ENCODE measurements around the gene RCN2. TPM values are rescaled to one million over a fixed set of nuclear protein-coding genes. Genes with fewer than 3 reads are reported as not detected.
"Not testable (repeated sequence)": the region's sequence is repeated elsewhere in the genome, so short reads cannot be mapped to it uniquely, and the experiment has no call there.

Gene RCN2
- total RNA-seq, 1 donor from 2014 or later: 22.2 TPM

DNA sequence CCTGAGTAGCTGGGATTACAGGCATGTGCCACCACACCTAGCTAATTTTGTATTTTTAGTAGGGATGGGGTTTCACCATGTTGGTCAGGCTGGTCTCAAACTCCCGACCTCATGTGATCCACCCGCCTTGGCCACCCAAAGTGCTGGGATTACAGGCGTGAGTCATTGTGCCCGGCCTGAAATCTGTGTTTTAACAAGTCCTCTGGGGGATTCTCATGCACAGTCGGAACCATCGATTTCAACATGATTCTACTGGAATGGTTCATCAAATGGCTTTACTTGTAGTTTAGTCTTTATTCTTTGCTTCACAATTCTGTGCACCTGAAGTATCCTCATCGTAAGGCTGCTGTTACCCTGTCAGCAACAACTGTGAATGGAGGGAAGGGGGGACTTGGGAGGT, 34.5 kb downstream of the RCN2 start:
- ATAC-seq; intact Hi-C loops (cut with DNase I); DNase-seq (ENCODE audit: missing footprints): not testable (repeated sequence)

DNA sequence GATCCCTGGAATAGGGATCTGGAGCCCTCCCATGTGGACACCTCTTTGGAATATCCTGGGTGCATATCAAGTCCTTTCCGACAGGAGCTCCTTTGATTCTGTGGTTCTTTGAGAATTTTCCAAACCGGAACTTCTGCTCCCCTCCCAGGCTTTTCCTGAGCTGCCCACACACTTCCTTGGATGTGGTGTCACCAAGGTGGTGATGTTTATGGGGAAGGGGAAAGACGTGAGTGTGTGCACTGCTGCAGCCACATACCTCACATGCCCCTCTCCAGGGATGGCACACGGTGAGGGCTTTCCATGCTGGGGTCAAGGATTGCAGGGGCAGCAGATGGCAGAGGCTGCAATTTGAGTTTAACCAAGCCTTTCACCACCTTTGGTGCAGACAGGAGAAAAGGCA, 35.5 kb downstream of the RCN2 start:
- intact Hi-C loops (cut with DNase I): no loop called here
- ATAC-seq (no peak), DNase-seq (ENCODE audit: missing footprints) (no peak)

DNA sequence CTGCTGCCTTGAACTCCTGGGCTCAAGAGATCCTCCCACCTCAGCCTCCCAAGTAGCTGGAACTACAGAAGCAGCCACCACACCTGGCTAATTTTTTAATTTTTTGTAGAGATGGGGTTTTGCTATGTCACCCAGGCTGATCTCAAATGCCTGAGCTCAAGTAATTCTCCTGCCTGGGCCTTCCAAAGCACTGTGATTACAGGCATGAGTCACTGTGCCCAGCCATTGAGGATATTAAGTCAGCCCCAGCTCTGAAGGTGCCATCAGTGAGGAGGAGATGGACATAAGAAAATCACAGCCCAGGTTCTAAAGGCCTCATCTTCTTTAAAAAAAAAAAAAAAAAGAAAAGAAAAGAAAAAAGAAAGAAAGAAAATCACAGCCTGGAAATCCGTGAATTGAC, 36.8 kb downstream of the RCN2 start:
- no peak for ATAC-seq
- no peak for DNase-seq (ENCODE audit: missing footprints)
- intact Hi-C loops (cut with DNase I): no loop called here

DNA sequence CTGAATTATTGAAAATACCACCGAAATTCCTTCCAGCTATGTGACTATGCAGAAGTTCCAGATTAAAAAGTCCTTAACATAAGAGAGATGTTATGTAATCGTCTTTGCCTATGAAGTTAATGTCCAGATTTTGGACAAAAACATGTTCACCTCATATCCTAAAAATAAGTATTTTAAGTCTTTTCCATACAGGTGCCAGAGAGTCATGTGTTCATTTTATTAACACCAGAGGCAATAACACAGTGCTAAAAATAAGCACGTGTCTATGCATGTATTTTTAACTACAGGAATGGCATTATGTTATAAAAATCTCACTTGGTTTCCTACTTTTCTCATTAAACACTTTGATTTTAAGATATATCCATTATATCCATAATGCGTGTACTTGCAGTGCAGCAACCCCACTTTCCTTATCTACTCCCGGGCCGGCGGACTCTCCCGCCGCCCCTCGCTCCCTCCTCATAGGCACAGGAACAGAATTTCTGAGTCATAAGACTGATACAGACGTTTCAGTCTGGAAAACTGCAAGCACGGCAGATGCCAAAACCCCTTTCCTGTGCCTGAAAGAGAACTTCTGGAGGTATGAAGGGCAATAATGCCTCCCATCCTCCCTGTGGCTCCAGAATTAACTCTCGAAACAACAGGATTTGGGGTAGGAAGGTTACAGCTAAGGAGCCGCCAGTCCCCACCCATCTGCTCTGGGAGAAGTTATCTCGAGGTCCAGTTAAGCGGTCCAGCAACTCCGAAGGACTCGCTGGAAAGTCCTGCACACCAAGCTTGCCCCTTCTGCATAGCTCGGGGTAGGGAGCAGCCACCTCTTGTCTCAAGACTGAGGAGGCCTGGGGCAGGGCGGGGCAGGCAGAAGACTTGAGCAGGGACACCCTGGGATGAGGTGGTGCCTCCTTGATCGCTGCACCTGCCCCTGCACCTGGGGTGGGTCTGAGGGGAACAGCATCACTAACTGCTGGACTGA, 41.1 kb downstream of the RCN2 start:
- ATAC-seq: peak; percentile 55
- intact Hi-C loops (cut with DNase I): no loop called here
- DNase-seq (ENCODE audit: missing footprints): no peak

DNA sequence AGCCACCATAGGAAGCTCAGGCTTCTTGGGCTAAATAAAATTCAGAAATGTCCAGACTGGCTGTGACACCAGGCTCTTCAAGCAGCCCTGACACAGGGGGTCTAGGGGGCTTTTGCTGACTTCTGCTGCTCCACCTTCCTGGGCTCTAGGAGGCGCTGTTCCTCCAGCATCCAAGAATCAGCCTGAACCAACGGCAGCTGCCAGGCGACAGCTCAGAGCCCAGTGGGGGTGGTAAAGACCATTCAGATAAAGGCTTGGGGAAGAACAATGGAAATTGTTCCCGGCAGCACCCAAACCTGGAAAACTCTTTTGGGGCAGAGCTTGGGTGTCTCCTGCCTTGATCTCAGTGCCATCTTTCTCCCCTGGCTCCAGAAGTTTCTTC, 41.8 kb downstream of the RCN2 start:
- peak; percentile 43 for ATAC-seq

DNA sequence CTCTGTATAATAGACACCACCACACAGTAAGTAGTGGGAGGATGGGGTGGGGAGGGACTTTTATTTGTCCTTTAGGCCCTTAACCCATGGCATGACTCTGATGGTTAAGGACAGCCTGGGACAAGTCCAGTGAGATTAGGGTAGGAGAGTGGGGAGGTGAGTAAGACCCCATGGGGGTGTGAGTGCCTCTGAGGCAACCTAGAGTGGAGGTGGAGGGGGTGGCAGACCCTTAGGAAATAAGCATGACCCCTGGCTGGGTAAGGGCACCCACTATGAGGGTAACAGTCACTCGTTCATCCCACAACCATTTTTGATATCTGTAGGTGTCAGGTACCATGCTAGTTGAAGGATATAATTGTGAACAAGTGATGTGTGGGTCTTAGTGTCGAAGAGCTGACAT, 42.4 kb downstream of the RCN2 start:
- DNase-seq (ENCODE audit: missing footprints) (no peak), ATAC-seq (no peak)
- intact Hi-C loops (cut with DNase I): no loop called here

More for the DNA sequence above, 41.8 kb downstream of the RCN2 start:
- intact Hi-C loops (cut with DNase I): no loop called here
- no peak for DNase-seq (ENCODE audit: missing footprints)

DNA sequence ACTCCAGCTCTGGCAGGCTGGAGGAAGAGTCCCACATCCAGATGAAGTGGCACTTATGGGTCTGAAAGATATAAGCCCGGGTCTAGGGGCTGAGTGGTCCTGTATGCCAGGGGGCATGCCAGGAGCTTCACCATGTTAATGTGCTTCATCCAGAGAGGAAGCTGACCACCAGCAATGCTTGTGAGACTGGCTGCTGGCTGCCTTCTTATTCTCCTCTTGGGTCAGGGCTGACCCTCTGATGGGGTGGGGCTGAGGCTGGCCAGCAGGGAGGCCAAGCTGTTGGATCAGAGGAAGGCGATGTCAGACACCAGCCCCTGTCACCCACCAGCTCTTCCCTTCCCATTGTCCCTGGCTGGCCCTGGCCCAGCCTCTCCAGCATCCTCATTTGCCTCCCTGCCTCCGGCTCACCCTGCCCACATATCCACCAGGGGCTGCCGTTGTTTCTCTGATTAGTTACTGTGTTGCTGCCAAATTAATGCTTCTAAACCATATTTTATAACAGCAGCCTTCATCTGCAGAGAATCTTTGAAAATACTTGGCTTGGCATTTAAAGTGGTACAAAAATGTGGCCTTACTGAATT, 43.0 kb downstream of the RCN2 start:
- ATAC-seq (no peak), DNase-seq (ENCODE audit: missing footprints) (no peak)
- intact Hi-C loops (cut with DNase I): no loop called here

DNA sequence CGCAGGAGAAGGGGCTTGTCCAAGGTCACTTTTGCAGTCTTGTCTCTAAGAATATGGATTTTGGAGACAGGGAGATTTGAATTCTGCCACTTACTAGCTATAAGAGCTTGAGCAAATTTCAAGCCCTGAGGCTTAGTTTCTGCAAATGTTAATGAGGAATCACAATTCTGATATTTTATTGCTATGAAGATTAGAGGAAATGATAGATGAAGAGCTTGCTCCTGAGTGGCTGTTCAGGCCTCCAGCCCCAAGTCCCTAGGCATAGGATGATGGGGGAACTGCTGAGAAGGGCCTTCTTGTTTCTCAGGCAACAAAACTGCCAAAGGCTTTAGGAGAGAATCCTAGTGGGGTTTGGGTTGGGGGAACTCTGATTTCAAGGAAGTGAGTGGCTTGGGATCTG, 44.6 kb downstream of the RCN2 start:
- no peak for ATAC-seq
- intact Hi-C loops (cut with DNase I): no loop called here
- DNase-seq (ENCODE audit: missing footprints): no peak

DNA sequence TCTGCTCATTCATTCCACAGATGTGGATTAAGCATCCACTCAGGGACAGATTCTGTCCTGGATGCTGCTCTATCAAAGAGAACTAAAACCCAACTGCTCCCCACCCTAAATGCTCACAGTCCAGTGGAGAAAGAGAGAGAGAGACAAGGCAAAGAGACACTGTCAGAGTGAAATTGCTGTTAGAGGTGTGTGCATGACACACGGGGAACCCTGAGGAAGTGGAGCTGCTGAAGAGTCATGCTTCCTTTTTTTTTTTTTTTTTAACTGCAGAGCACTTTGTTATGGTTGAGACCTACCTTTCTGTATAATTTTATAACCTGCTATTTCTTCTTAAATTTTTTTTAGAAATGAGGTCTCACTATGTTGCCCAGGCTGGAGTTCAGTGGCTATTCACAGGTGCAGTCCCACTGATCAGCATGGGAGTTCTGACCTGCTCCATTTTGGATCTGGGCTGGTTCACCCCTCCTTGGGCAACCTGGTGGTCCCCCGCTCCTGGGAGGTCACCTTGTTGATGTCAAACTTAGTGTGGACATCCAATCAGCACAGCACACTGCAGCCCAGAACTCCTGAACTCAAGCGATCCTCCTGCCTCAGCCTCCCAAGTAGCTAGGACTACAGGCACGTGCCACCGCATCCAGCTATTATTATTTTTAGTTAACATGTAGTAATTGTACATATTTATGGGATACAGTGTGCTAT, 45.2 kb downstream of the RCN2 start:
- DNase-seq (ENCODE audit: missing footprints): no peak
- intact Hi-C loops (cut with DNase I): no loop called here

DNA sequence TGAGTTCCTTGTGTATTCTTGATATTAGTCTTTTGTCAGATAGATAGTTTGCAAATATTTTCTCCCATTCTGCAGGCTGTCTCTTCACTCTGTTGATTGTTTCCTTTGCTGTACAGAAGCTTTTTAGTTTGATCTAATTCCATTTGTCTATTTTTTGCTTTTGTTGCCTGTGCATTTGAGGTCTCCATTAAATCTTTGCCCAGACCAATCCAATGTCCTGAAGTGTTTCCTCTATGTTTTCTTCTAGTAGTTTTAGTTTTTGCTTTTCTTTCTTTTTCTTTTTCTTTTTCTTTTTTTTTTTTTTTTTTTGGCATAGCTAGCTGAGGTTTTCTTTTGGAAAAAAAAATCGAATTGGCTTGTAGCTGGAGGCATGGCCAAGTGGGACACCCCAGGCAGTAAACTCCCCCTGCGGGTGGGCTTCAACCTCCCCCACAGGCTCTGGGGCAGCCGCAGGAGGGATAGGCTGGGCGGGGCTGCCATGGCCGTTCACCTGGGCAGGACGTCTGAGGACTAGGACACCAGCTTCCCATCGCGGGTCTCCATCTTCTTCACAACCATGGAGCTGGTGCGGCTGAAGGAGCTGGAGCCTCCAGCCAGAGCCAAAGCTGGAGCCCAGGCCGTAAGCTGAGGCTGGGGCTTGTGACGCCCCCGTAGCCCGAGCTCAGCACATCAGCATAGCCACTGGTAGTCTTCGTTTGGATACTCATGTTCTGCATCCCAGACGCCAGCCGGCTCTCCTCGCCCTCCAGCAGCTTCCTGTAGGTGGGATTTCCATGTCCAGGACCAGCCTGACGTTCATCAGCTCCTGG, 47.2 kb downstream of the RCN2 start:
- intact Hi-C loops (cut with DNase I): no loop called here
- no peak for ATAC-seq
- DNase-seq (ENCODE audit: missing footprints): no peak

More for the DNA sequence above, 45.2 kb downstream of the RCN2 start:
- no peak for ATAC-seq

DNA sequence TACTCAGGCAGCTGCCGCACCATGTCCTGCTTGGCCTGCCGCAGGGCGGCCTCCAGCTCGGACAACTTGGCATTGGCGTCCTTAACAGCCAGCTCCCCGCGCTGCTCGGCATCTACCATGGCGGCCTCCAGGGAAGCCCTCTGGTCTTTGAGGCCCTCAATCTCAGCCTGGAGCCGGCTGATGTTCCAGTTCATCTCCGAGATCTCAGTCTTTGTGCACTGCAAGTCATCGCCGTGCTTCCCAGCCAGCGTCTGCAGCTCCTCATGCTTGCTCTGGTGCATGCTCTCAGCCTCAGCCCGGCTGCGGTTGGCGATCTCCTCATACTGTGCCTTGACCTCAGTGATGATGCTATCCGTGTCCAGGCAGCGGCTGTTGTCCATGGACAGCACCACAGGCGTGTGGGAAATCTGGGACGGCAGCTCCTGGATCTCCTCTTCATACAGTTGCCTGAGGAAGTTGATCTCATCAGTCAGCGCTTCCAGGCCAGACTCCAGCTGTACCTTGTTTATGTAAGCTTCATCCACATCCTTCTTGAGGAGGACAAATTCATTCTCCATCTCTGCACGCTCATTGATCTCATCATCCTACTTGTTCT, 47.9 kb downstream of the RCN2 start:
- DNase-seq (ENCODE audit: missing footprints): no peak
- intact Hi-C loops (cut with DNase I): no loop called here
- ATAC-seq: no peak

DNA sequence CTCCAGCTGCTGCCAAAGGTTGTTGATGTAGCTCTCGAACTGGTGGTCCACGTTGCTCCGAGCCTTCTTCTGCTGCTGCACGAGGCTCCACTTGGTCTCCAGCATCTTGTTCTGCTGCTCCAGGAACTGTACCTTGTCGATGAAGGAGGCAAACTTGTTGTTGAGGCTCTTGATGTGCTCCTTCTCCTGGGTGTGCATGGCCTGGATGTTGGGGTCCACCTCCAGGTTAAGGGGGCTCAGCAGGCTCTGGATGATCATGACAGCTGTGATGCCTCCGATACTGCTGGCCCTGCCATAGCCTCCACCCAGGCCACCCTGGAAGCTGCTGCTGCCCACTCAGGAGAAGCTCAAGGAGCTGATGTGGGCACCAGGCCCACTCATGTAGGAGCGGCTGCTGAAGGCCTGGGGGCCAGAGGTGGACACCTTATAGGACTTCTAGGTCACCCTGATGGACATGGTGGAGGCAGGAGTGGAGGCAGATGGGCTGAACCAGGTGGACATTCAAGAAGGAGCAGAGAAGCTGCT, 48.5 kb downstream of the RCN2 start:
- DNase-seq (ENCODE audit: missing footprints): no peak
- intact Hi-C loops (cut with DNase I): no loop called here
- no peak for ATAC-seq

DNA sequence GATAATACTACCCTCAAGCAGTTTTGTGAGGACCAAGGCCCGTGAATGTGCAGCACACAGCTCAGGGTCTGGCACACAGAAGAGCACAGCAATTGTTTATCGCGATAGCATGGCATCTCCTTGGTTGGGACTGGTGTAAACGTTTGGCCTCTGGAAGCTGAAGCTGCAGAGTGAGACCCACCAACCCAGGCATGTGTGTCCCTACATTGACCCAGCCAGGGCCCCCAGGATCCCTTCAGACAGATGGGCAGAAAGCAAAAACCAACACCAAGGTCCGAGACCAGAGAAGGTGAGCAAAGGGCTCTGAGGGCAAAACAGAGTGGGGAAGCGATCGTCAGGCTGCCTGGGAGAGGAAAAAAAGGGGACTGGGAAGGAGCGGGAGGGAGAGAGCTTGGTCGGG, 50.8 kb downstream of the RCN2 start:
- DNase-seq (ENCODE audit: missing footprints): no peak
- ATAC-seq: no peak
- intact Hi-C loops (cut with DNase I): no loop called here

DNA sequence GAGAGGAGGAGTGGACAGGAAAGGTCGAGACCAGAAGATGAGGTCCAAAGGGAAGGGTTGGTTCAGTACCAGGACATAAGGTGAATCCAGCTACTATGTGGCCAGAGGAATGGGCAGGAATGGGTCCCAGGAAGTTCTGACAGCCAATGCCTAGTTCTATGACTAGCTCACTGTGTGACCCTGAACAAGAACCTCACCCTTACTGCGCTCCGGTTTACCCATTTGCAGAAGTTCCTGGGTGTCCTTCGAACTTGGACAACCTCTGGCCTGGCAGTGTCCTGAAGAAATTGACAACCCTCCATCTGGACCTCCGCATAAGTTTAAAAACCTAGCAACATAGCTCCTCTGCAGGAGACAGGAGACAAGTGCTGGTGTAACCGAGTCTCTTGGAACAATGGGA, 51.2 kb downstream of the RCN2 start:
- DNase-seq (ENCODE audit: missing footprints) (no peak), ATAC-seq (no peak)
- intact Hi-C loops (cut with DNase I): no loop called here

DNA sequence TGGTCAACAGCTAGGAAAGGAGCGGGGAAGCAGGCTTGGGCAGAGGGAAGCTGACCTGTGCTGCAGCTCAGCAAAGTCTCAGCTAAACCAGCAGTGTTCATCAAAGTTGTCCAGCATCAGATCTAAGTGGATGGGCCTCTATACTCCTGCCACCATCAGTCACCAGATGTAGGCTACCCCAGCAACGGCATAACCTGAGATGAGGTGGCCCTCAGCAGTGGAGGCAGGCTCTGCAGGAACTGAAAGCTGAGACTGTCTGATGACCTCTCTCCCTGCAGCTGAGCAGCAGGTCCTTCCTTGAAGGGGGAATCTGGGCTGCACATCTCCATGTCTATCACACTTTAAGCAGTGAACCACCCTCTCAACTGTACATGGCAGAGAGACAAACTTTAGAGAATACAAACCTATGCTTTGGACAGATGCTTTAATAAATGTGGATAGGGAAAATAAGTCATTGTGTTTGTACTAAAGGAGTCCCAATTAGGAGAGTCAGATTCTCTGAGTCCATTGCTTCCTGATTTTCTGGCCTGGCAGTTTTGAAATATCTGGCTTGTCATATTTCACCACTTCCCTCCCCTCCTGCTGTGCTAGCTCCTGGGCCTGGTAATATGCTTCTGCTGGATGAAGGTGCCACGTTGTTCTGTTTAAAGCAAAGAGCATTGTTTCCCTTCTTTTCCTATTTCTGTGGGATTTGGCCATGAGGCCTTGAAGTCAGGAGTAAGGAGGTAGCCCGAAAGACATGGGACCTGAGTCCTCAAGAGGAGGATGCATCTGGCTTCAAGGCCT, 52.2 kb downstream of the RCN2 start:
- DNase-seq (ENCODE audit: missing footprints): no peak
- peak; percentile 44 for ATAC-seq
- intact Hi-C loops (cut with DNase I): no loop called here

DNA sequence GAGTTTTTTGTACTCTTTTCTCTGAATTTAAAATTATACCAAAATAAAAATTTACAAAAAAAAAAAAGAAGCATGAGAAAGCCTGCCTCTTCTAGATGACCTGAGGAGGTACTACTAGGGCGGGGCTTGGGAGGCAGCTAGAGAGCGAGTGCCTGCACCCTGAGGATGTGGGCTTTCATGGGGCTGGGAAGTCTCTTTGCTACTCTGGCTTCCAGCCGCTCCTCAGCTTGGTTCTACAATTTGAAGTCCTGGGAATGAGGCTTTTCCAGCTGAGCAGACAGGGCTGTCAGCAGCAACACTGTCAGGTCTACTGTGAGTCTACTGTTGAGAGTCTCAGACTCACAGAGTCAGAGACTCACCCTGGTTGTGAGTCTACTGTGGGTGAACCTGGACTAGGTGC, 55.2 kb downstream of the RCN2 start:
- no peak for DNase-seq (ENCODE audit: missing footprints)
- intact Hi-C loops (cut with DNase I): no loop called here
- ATAC-seq: no peak

DNA sequence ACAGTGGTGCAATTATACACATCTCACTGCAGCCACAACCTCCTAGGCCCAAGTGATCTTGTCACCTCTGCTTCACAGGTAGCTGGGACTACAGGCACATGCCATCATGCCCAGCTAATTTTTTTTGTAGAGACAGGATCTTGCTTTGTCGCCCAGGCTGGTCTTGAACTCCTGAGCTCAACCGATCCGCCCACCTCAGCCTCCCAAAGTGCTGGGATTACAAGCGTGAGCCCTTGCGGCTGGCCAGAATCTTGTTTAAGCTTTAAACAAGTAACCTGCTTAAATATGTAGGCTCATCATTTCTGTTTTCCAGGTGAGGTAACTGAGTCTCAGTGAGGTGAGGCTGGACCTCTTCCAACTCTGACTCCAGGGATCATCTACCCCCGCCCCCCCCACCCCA, 55.7 kb downstream of the RCN2 start:
- intact Hi-C loops (cut with DNase I): no loop called here
- no peak for DNase-seq (ENCODE audit: missing footprints)
- ATAC-seq: no peak

All from Right ventricle myocardium inferior (tissue), 1 donor.